MCF 10A (cell line): Measurements from ENCODE around the gene ARHGAP27. TPM values are rescaled to one million over a fixed set of nuclear protein-coding genes. Genes with fewer than 3 reads are reported as not detected.

Source experiments
- BruUV-seq: library from RNA; stranded (reverse); fragments of 400-500 nt; replicated peaks from 2 replicates; lab custom pipeline; 2021; lab: Mats Ljungman, UMichigan
- CTCF ChIA-PET: fragments of 300-600 bp; sonication (Branson Sonifier 250); formaldehyde crosslinking; extraction: SDS; loops from one replicate; lab custom pipeline; 2021; ENCODE audit warnings: antibody characterized with exemption, inconsistent platforms; lab: Yijun Ruan, JAX
- POLR2A ChIA-PET: fragments of 300-600, 350-650 bp; sonication (Branson Sonifier 250); formaldehyde crosslinking; extraction: SDS; loops from one replicate; lab custom pipeline; 2020; ENCODE audit warnings: antibody characterized with exemption, inconsistent platforms; lab: Yijun Ruan, JAX
- DNase-seq: peaks from one replicate; pipeline ENCODE4 v3.0.0-alpha.2; 2018; ENCODE audit not compliant: unreplicated experiment
- H3K27ac Mint-ChIP-seq: one replicate; pipeline ENCODE4 v1.8.0; 2022; ENCODE audit warnings: mild to moderate bottlenecking, low read depth, mixed read lengths; ENCODE audit not compliant: unreplicated experiment
- H3K27me3 Mint-ChIP-seq: one replicate; pipeline ENCODE4 v1.8.0; 2022; ENCODE audit warnings: mixed read lengths; ENCODE audit not compliant: insufficient read depth, unreplicated experiment
- H3K36me3 Mint-ChIP-seq: one replicate; pipeline ENCODE4 v1.8.0; 2022; ENCODE audit warnings: mild to moderate bottlenecking, moderate library complexity, mixed read lengths; ENCODE audit not compliant: insufficient read depth, unreplicated experiment
- H3K4me1 Mint-ChIP-seq: one replicate; pipeline ENCODE4 v1.8.0; 2022; ENCODE audit warnings: mixed read lengths; ENCODE audit not compliant: insufficient read depth, unreplicated experiment
- H3K4me3 Mint-ChIP-seq: one replicate; pipeline ENCODE4 v1.8.0; 2022; ENCODE audit warnings: mild to moderate bottlenecking, moderate library complexity, mixed read lengths; ENCODE audit not compliant: unreplicated experiment
- H3K9me3 Mint-ChIP-seq: one replicate; pipeline ENCODE4 v1.8.0; 2022; ENCODE audit warnings: mixed read lengths; ENCODE audit not compliant: unreplicated experiment
- CTCF ChIP-seq: fragments of 200-600 bp; IDR thresholded peaks from one replicate; pipeline ENCODE4 v1.8.0; 2022; ENCODE audit warnings: antibody characterized with exemption, mild to moderate bottlenecking; ENCODE audit not compliant: unreplicated experiment
- intact Hi-C: fragments of 100-400 bp; cut with micrococcal nuclease; formaldehyde crosslinking; loops from 2 replicates; pipeline ENCODE4 v1.14.1; 2022
- total RNA-seq: library from RNA; stranded (reverse); gene quantifications from 2 replicates; pipeline ENCODE4 v1.2.3, GENCODE V29; 2022

The ARHGAP27 gene
- total RNA-seq, 1 experiment from 2014 or later: 30.5 TPM

GRCh38 chr17:45363498-45363897 lies 69.2 kb downstream of the ARHGAP27 start:
- TF ChIP-seq CTCF: no peak
- Mint-ChIP-seq H3K9me3 (no peaks in the 10 kb centered on the region), H3K4me3 (no peak overlapping the region), H3K4me1 (peaks cover 4% of the 10 kb centered on the region), H3K27me3 (no peaks in the 10 kb centered on the region), H3K27ac (no peak overlapping the region), H3K36me3 (no peaks in the 10 kb centered on the region)
- CTCF ChIA-PET: interaction anchor here (0.7 to 1.4 kb wide), 3 partner anchors 8 to 22 kb away, joined by 3 to 4 read pairs (median 4); no protein-coding TSS in a partner anchor
- BruUV-seq: no TSS peak
- DNase-seq: no peak
- intact Hi-C loops: no loop called here
- POLR2A ChIA-PET: interaction anchor here (1.2 to 3.2 kb wide), 3 partner anchors 8 to 46 kb away, joined by 3 to 14 read pairs (median 3); partner anchors contain the start of gene MAP3K14

DNA sequence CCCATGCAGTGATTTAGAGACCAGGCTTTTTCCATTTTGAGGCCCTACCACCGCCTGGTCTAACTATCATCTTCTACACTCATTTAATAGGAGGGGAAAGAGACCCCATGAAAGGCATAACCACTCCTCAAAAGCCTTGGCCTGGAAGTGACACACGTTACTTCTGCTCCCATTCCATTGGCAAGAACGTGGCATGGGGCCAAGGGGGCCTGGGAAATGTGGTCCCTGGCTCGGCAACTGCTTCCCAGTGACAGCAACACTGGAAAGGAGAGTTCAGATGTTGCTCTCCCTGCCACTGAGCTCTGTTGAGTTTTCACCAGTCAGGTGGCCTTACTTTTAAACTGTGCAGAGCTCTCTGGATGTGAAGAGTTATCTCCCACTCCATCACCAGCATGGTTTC lies 70.7 kb downstream of the ARHGAP27 start:
- no peaks in the 10 kb centered on the region for H3K27me3 Mint-ChIP-seq
- peaks cover 4% of the 10 kb centered on the region for H3K4me1 Mint-ChIP-seq
- CTCF ChIA-PET: no interaction called here
- no peak for DNase-seq
- H3K4me3 Mint-ChIP-seq: no peak overlapping the region
- H3K36me3 Mint-ChIP-seq: no peaks in the 10 kb centered on the region
- no peak overlapping the region for H3K27ac Mint-ChIP-seq
- POLR2A ChIA-PET: interaction anchor here (1.2 to 3.2 kb wide), 3 partner anchors 9 to 45 kb away, joined by 3 to 14 read pairs (median 3); partner anchors contain the start of gene MAP3K14
- intact Hi-C loops: no loop called here
- no peaks in the 10 kb centered on the region for H3K9me3 Mint-ChIP-seq
- no TSS peak for BruUV-seq
- no peak for TF ChIP-seq CTCF

GRCh38 chr17:45361451-45361850 lies 71.2 kb downstream of the ARHGAP27 start:
- Mint-ChIP-seq H3K9me3 (no peaks in the 10 kb centered on the region), H3K4me3 (no peak overlapping the region), H3K27me3 (no peaks in the 10 kb centered on the region), H3K4me1 (peaks cover 4% of the 10 kb centered on the region), H3K36me3 (no peaks in the 10 kb centered on the region), H3K27ac (peak overlapping the region; percentile 54)
- DNase-seq: no peak
- BruUV-seq: no TSS peak
- intact Hi-C loops: no loop called here
- POLR2A ChIA-PET: interaction anchor here (0.6 to 3.2 kb wide), 4 partner anchors 10 to 396 kb away, joined by 3 to 14 read pairs (median 3); partner anchors contain the start of gene MAP3K14
- TF ChIP-seq CTCF: no peak
- CTCF ChIA-PET: no interaction called here

DNA sequence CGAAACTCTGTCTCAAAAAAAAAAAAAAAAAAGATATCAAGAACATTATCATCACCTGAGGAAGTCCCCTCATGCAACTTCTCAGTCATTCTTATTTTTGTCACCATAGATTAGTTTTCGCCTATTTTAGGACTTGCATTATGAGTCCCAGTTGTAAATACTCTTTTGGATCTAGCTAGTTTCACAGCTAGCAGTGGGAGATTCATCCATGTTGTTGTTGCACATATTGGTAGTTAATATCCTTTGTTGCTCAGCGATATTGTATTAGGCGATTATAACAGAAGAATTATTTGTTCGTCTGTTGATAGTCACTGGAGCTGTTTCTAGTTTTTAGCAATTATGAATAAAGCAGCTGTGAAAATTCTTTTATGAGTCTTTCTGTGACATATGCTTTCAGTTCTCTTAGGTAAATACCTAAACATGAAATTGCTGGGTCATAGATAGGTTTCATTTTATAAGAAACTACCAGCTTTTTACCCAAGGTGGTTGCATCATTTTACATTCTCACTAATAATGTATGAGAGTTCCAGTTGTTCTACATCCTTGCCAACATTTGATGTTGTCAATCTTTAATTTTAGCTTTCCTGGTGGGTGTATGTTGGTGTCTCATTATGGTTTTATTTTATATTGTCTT lies 75.2 kb downstream of the ARHGAP27 start:
- Mint-ChIP-seq H3K4me3 (no peak overlapping the region), H3K27me3 (no peaks in the 10 kb centered on the region), H3K27ac (no peak overlapping the region), H3K36me3 (no peaks in the 10 kb centered on the region), H3K9me3 (no peaks in the 10 kb centered on the region), H3K4me1 (peaks cover 10% of the 10 kb centered on the region)
- CTCF ChIA-PET: interaction anchor here (1.6 kb wide), 1 partner anchor 27 kb away, joined by 3 read pairs; no protein-coding TSS in a partner anchor
- no TSS peak for BruUV-seq
- intact Hi-C loops: no loop called here
- POLR2A ChIA-PET: interaction anchor here (1.8 to 2.0 kb wide), 2 partner anchors 38 to 41 kb away, joined by 5 to 7 read pairs; partner anchors contain the start of gene MAP3K14
- DNase-seq: no peak
- TF ChIP-seq CTCF: no peak
